Stimulated activated effector memory CD8-positive, alpha-beta T cell treated with anti-CD3 and anti-CD28 coated beads, Interleukin-12 subunit alpha, Interleukin-12 subunit beta, amount 100 ng/mL, for 72 hours (primary cell): ENCODE measurements around the gene RACGAP1.

Experiments
- ATAC-seq: fragments of 150-1000 bp; cut with Tn5 transposase; 2 replicates; pipeline ENCODE4 v1.10.0; 2021
- DNase-seq, 2 donors: peaks; one replicate each; pipeline ENCODE4 v3.0.0; 2021 to 2022; ENCODE audit warnings: low spot score in 2 of 2
- H3K27ac Mint-ChIP-seq: one replicate; pipeline ENCODE4 v1.8.0; 2022; ENCODE audit warnings: mild to moderate bottlenecking, mixed read lengths
- H3K36me3 Mint-ChIP-seq: one replicate; pipeline ENCODE4 v1.8.0; 2022; ENCODE audit warnings: mild to moderate bottlenecking, mixed read lengths
- H3K4me1 Mint-ChIP-seq: one replicate; pipeline ENCODE4 v1.8.0; 2022; ENCODE audit warnings: mixed read lengths
- H3K4me3 Mint-ChIP-seq: one replicate; pipeline ENCODE4 v1.8.0; 2022; ENCODE audit warnings: mild to moderate bottlenecking, mixed read lengths
- H3K9me3 Mint-ChIP-seq: one replicate; pipeline ENCODE4 v1.8.0; 2022; ENCODE audit warnings: mixed read lengths

The RACGAP1 gene, protein sequence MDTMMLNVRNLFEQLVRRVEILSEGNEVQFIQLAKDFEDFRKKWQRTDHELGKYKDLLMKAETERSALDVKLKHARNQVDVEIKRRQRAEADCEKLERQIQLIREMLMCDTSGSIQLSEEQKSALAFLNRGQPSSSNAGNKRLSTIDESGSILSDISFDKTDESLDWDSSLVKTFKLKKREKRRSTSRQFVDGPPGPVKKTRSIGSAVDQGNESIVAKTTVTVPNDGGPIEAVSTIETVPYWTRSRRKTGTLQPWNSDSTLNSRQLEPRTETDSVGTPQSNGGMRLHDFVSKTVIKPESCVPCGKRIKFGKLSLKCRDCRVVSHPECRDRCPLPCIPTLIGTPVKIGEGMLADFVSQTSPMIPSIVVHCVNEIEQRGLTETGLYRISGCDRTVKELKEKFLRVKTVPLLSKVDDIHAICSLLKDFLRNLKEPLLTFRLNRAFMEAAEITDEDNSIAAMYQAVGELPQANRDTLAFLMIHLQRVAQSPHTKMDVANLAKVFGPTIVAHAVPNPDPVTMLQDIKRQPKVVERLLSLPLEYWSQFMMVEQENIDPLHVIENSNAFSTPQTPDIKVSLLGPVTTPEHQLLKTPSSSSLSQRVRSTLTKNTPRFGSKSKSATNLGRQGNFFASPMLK

DNA sequence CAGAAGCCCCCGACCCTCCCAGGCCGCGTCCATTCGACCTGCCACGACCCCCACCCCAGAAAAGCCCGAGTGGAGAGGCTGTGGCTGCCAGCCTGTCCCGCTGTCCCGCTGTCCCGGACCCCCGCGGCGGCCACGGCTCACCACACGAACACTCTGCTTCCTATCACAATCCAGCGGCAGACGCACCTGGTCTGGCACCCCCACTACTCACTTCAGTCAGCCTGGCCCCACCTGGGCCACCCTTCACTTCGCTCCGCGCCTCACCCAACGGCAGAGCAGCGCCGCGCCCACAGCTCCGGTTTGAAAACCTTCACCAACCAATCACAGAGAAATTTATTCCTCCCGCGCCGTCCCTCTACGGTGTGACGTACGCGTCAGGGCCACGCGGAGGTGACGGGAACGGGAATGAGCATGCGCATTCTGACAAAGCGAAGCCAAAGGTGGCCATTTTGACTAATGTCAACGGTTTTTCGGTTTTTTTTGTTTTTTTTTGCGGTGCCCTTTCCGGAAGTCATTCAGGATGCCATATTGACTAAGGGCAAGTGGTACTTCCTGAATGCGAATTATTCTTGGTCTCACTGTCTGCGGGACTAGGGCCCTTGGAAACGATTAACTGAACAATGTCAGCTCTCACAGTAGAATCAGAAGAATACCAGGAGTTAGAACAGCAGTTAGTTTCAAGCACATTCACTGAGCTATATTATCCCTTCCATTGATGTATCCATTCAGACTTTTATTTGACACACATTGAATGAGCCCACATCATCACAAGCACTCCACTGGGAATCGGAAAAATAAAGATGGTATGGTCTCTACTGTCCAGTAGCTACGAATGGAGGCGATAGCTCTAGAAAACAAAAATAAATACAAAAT, at the start of gene RACGAP1:
TSS of gene RACGAP1 (minus strand) at position 308 of the 873 bp plus-strand sequence. CDS start 8,779 bp downstream, outside the sequence.
- Mint-ChIP-seq H3K27ac (peak within 1 kb of the TSS; percentile 98), H3K9me3 (peaks cover 3% of the 10 kb centered on the region), H3K4me1 (peaks cover 20% of the 10 kb centered on the region), H3K4me3 (peak within 1 kb of the TSS; percentile 95), H3K36me3 (peaks cover 30% of the 10 kb centered on the region)
- peak; percentile 79 to 96 for DNase-seq
- ATAC-seq, result peak; percentile 99

DNA sequence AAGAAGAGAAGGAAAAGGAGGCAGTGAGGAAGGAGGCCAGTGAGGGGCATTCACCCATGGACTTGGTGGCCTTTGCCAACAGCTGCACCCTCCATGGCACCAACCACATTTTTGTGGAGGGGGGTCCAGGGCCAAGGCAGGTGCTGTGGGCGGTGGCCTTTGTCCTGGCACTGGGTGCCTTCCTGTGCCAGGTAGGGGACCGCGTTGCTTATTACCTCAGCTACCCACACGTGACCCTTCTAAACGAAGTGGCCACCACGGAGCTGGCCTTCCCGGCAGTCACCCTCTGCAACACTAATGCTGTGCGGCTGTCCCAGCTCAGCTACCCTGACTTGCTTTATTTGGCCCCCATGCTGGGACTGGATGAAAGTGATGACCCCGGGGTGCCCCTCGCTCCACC, 48.4 kb upstream of the RACGAP1 start:
- DNase-seq (no peak), ATAC-seq (no peak)
- Mint-ChIP-seq H3K36me3 (no peaks in the 10 kb centered on the region), H3K9me3 (no peaks in the 10 kb centered on the region), H3K4me3 (no peak overlapping the region), H3K4me1 (peaks cover 15% of the 10 kb centered on the region), H3K27ac (no peak overlapping the region)

DNA sequence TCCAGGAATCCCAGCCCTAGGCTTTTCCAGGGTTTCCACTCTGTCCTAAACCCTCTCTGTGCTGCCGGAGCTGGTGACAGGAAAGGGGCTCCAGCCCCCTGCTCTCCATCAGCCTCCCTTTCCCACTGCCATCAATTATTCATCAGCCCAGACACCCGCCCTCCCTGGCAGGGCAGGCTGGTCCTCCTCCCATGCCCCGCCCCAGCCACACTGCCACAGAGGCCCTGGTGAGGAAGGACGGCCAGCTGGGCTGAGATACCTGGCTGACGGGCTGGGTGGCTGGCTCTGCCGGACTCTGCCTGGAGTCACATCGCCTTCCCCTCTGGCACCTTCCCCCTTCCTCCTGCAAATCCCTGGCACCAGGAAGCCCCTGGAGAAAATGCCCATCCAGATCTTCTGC, 47.9 kb upstream of the RACGAP1 start:
- Mint-ChIP-seq H3K4me3 (no peak overlapping the region), H3K27ac (no peak overlapping the region), H3K36me3 (no peaks in the 10 kb centered on the region), H3K4me1 (peaks cover 15% of the 10 kb centered on the region), H3K9me3 (no peaks in the 10 kb centered on the region)
- DNase-seq (no peak), ATAC-seq (no peak)

DNA sequence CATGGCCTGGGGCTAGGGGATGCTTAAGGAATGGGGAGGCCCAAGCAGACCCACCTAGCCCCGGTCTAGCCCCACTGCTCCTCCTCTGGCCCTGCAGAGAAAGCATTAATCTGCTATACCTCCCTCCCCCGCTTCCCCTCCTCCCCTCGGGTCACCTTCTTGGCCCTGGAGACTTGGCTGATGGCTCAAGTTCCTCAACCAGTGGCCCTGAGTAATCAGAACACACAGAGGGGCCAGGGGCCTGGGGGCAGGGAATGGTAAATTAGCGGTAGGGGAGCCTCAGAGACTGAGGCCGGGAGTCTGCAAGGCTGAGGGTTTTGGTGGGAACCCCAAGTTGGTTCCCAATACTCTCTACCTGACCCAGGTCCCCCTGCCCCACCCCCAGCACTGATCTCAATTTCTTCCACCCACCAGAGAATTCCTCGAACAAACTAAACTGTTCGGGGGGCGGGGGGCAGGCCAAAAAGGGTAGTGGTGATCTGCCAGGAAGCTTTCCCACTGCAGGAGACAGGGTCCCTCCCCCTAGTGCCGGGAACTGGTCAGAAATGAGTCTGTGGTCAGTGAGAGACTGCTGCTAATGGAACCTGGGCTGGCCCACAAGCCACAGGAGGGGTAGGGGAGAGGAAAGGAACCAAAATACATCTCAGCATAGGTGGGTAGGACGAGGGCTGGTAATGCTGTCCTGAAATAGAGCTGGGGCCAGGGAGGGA, 47.1 kb upstream of the RACGAP1 start:
- H3K9me3 Mint-ChIP-seq, result no peaks in the 10 kb centered on the region
- ATAC-seq (no peak), DNase-seq (no peak)
- no peaks in the 10 kb centered on the region for H3K36me3 Mint-ChIP-seq
- no peak overlapping the region for H3K4me3 Mint-ChIP-seq
- no peak overlapping the region for H3K27ac Mint-ChIP-seq
- H3K4me1 Mint-ChIP-seq, result peaks cover 15% of the 10 kb centered on the region

DNA sequence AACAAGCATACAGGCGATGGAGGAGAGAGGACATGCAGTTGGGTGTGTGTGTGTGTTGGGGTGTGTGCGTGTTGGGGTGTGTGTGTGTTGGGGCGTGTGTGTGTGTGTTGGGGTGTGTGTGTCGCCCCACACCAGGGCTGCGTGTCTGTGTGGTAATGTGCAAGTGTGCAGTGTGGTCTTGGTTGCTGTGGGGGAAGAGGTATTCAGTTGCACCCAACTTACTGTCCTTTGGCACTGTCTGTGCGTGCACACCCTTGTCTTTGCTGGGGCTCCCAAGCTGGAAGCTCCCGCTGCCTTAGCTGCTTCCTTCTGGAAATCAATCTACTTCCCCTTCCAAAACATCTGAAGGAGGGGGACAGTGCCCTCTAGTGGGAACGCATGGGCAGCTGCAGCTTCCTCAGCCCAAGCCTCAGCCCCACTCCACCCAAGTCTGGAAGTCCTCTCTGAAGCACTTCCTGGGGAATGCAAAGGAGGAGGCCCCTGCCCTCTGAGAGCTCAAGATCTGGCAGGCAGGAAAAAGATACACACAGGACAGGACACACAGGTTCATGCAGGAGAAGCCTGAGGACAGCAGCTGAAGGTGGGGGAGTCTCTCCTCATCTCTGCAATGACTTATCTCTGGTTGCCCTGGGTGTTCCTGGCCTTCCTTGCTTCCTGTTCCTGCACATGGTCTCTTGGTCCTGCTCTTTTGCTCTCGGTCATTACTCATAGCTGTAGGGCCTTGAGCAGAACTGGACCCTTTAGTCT, 45.2 kb upstream of the RACGAP1 start:
- Mint-ChIP-seq H3K36me3 (no peaks in the 10 kb centered on the region), H3K4me3 (no peak overlapping the region), H3K9me3 (no peaks in the 10 kb centered on the region), H3K27ac (no peak overlapping the region), H3K4me1 (peaks cover 15% of the 10 kb centered on the region)
- DNase-seq, result peak; percentile 57 to 81
- ATAC-seq, result peak; percentile 46

DNA sequence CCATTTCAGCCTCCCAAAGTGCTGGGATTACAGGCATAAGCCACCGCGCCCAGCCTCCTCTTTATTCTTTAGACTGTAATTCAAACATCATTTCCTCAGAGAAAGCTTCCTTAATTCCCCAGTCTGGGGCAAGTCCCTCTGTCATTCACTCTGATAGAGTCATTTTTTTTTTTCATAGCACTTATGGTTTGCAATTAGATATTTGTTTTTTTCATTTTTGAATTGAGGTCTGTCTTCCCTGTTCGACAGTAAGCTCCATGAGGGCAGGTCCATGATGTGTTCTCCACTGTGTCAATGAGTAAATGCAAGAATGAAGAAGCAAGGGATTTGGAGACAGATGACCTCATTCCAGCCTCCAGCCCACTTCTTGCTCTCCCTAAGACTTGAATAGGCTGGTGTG, 44.2 kb upstream of the RACGAP1 start:
- no peaks in the 10 kb centered on the region for H3K9me3 Mint-ChIP-seq
- DNase-seq, result no peak
- no peaks in the 10 kb centered on the region for H3K36me3 Mint-ChIP-seq
- no peak overlapping the region for H3K27ac Mint-ChIP-seq
- peaks cover 10% of the 10 kb centered on the region for H3K4me1 Mint-ChIP-seq
- no peak overlapping the region for H3K4me3 Mint-ChIP-seq
- no peak for ATAC-seq

DNA sequence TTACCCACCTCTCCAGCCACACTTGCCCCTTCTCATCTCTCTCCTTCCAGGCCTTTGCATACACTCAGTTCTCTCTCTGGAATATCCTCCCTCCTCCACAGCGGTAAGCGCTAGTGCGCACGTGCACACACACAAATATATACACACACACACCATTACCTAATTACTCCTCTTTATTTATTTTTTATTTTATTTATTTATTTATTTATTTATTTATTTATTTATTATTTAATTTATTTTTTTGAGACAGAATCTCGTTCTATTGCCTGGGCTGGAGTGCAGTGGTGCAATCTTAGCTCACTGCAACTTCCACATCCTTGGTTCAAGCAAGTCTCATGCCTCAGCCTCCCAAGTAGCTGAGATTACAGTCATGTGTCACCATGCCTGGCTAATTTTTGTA, 43.8 kb upstream of the RACGAP1 start:
- ATAC-seq, result no peak
- Mint-ChIP-seq H3K36me3 (no peaks in the 10 kb centered on the region), H3K4me1 (peaks cover 10% of the 10 kb centered on the region), H3K4me3 (no peak overlapping the region), H3K9me3 (no peaks in the 10 kb centered on the region), H3K27ac (no peak overlapping the region)
- DNase-seq, result no peak

DNA sequence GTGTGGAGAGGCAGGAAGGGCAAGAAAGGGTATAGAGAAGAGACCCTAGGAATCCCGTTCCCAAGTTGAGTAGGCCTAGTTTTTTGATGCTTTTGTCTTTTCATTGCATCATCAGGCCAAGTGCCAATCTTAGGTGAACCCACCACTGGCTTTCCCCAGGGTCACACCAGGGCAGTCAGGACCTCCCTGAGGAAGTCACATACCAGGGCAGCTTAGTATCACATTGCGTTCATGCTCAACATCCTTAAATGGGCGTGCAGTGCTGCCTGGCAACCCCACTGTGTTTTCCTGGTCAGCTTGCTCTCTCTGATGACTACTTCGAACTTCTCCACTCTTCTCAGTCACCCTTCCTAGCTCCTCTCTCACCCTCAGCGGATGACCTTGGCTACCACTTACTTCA, 41.1 kb upstream of the RACGAP1 start:
- ATAC-seq, result peak; percentile 17
- H3K4me3 Mint-ChIP-seq, result no peak overlapping the region
- no peaks in the 10 kb centered on the region for H3K9me3 Mint-ChIP-seq
- H3K36me3 Mint-ChIP-seq, result no peaks in the 10 kb centered on the region
- DNase-seq, result no peak
- peaks cover 10% of the 10 kb centered on the region for H3K4me1 Mint-ChIP-seq
- no peak overlapping the region for H3K27ac Mint-ChIP-seq

DNA sequence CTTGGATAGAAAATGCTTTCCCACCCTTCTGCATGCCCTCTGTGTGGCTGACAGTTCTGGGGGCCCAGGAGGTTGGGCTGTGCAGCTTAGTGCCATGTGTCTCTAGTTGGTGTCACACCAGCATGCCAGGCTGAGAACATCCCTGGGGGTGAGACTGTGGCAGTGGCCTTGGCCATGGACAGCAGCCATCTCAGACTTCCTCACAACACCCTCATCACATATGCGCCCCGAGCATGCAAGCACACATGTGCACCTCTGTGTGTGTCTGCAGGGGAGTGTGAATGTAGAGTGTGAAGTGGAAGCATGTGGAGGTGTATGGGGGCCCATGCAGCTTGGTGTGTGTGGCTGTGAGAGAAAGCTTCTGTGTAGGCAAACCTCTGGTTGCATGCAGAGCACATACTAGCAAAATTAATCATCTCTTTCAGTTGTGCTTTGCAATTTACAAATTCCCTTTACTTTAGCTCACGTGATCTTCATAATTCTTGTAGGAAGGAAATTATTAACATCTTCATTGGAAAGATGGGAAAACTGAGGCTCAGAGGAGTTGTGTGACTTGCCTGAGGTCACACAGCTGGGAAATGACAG, 40.5 kb upstream of the RACGAP1 start:
- ATAC-seq (peak; percentile 14), DNase-seq (no peak)
- H3K27ac Mint-ChIP-seq, result no peak overlapping the region
- no peaks in the 10 kb centered on the region for H3K9me3 Mint-ChIP-seq
- H3K4me3 Mint-ChIP-seq, result no peak overlapping the region
- peaks cover 9% of the 10 kb centered on the region for H3K4me1 Mint-ChIP-seq
- H3K36me3 Mint-ChIP-seq, result no peaks in the 10 kb centered on the region

DNA sequence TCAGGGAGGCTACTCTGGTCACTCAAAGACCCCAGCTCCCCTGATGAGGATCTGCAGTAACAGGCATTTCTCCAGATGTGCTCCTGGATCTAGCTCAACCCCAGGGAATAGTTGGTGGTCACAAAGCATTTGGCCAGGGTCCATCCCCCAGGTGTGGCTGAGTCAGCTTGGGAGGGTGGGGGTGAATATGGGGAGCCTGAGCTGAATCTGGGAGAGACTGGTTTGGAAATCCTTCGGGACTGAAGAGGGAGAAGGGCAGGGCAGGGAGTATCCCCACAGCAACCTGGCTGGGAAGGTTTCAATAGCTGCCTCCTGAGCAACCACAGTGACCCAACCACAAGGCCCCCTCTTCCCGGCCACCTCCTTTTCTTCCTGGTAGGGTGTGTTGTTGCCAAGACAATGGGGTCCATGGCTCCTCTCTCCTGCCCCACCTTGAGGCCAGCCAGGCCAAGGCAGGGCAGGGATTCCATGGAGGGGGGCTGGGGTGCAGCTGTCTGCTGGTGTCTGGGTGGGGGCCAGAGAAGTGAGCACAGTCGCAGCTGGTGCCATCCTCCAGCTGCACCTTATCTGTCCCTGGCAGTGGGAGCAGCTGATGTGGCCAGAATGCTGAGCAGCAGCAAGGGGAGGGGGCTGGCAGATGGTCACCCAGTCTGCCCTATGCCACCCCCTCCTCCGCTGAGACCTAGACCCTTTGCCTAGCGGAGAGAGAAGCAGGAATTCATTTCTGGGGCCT, 37.6 kb upstream of the RACGAP1 start:
- ATAC-seq (no peak), DNase-seq (no peak)
- H3K4me3 Mint-ChIP-seq, result no peak overlapping the region
- no peak overlapping the region for H3K27ac Mint-ChIP-seq
- no peaks in the 10 kb centered on the region for H3K36me3 Mint-ChIP-seq
- no peaks in the 10 kb centered on the region for H3K9me3 Mint-ChIP-seq
- H3K4me1 Mint-ChIP-seq, result peaks cover 12% of the 10 kb centered on the region

DNA sequence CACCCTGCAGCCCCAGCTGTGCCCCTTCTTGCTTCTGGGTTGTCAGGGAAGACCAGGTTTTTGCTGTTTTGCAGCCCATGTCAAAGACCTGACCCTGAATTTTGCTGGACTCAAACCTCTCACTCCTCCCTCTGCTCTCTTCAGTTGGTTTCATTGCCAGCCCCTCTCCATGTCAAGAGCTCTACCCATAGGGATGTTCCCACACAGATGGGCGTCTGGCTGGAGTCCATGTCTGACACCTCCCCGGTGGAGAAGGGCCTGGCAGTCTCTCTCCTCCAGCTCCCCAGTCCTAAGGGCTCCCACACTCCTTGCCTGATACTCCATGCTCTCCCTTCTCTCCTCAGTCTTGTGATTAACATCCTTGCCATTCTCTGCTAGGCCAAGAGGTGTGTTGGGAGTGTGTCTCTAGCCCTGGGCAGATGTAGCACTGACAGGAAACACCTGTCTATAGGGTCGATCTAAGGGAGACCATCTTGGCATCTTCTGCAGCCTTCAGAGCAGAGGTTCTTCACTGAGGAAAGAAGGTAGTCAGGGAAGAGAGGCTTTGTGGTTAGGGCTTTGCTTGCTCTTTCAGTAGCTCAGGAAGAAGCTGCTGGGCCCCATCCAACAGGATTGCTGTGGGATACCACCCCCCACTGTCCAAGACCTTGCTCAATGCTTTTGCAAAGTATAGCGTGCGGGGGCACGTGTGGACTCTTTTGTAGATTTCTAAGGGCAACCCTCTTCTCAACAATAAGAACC, 36.8 kb upstream of the RACGAP1 start:
- H3K4me3 Mint-ChIP-seq, result no peak overlapping the region
- no peaks in the 10 kb centered on the region for H3K36me3 Mint-ChIP-seq
- DNase-seq (no peak), ATAC-seq (no peak)
- no peak overlapping the region for H3K27ac Mint-ChIP-seq
- H3K9me3 Mint-ChIP-seq, result no peaks in the 10 kb centered on the region
- H3K4me1 Mint-ChIP-seq, result peaks cover 15% of the 10 kb centered on the region

DNA sequence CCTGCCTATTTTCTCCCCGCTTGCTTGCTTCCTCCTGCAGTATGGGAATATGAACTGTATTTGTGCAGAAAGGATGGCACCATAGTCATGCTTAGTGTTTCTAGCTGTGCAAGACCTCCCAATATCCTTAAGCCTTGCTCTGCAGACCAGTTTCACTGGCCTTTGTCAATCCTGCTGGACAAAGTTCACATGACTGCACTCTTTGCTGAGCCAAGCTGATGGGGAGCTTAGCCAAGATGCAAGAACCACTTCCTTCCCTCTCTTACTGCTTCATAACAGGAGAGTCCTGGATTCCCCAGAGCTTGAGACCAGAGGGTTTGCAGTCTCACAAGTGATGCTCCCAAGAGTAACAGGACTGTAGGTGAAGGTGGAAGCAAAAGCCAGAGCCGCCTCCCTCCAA, 35.9 kb upstream of the RACGAP1 start:
- Mint-ChIP-seq H3K4me3 (no peak overlapping the region), H3K36me3 (no peaks in the 10 kb centered on the region), H3K4me1 (peaks cover 24% of the 10 kb centered on the region), H3K27ac (no peak overlapping the region), H3K9me3 (no peaks in the 10 kb centered on the region)
- DNase-seq (no peak), ATAC-seq (no peak)

DNA sequence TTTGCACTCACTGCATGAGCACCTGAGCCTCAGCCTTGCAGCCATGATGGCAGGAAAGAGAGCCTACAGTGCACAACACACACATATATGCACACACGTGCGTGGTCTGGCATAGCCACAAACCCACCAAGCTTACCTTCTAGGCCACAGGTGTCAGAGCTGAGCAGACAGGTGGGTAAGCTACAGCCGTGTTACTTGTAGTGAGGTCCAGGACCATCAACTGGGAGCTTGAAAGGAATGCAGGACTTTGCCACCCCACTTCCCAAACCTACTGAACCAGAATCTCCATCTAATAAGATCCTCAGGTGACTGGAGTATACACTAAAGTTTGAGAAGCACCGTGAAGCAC, 34.8 kb upstream of the RACGAP1 start:
- H3K4me1 Mint-ChIP-seq, result peaks cover 32% of the 10 kb centered on the region
- peak overlapping the region; percentile 73 for H3K4me3 Mint-ChIP-seq
- no peak for DNase-seq

More for the DNA sequence above, 34.8 kb upstream of the RACGAP1 start:
- Mint-ChIP-seq H3K36me3 (no peaks in the 10 kb centered on the region), H3K27ac (peak overlapping the region; percentile 45), H3K9me3 (no peaks in the 10 kb centered on the region)
- ATAC-seq, result no peak
